ENCODE measurements around the gene CPAMD8. TPM values are rescaled to one million over a fixed set of nuclear protein-coding genes. Genes with fewer than 3 reads are reported as not detected.

Gene CPAMD8
- total and polyA plus RNA-seq, 10 of the 15 experiments (the other 5 are each of a cell fraction or from before 2014, with no cell fraction given): 0.12 to 0.97 (median 0.25) TPM; not detected in 3

GRCh38 chr19:16949496-16950023 lies 77.0 kb downstream of the CPAMD8 start:
- no peak overlapping the region for H3K4me3 ChIP-seq
- H3K27ac ChIP-seq (ENCODE audit: control insufficient read depth, insufficient read depth): no peak overlapping the region
- FAIRE-seq: no peak
- SMC1A ChIA-PET (ENCODE audit: uncharacterized antibody, unreplicated experiment): no interaction called here
- POLR2A ChIA-PET: no interaction called here
- CTCF ChIA-PET: no interaction called here
- H3K9me3 ChIP-seq (replicated peaks; ENCODE audit: control insufficient read depth, insufficient read depth, low read length): no peaks in the 10 kb centered on the region
- H3K36me3 ChIP-seq (ENCODE audit: control insufficient read depth in 2 of 2, insufficient read depth in 2 of 2, low read length in 1 of 2): no peaks in the 10 kb centered on the region
- DNase-seq (ENCODE audit: low read depth, low spot score): no peak
- no peaks in the 10 kb centered on the region for H3K4me1 ChIP-seq (ENCODE audit: control insufficient read depth, insufficient read depth, low read length)
- no peak overlapping the region for H3K9ac ChIP-seq (ENCODE audit: control insufficient read depth, insufficient read depth, low read length)
- H4K20me1 ChIP-seq (ENCODE audit: control insufficient read depth, insufficient read depth): no peaks in the 10 kb centered on the region
- H3K79me2 ChIP-seq (ENCODE audit: control insufficient read depth, insufficient read depth, low read length): no peaks in the 10 kb centered on the region
- no peak overlapping the region for H3K4me2 ChIP-seq (ENCODE audit: control insufficient read depth, insufficient read depth)
- RAD21 ChIA-PET (ENCODE audit: unreplicated experiment): no interaction called here
- WGBS (ENCODE audit: insufficient coverage, insufficient replicate concordance, low lambda C conversion rate, missing lambda C conversion rate): 59% methylated on average over 8 of the region's 8 CpGs
- no TSS peak for BruUV-seq (replicated peaks)
- no peaks in the 10 kb centered on the region for H3K27me3 ChIP-seq (replicated peaks in 1 of 2; ENCODE audit: control insufficient read depth in 2 of 2, insufficient read depth in 2 of 2, low read length in 1 of 2)
- TF ChIP-seq SUPT20H (IDR thresholded peaks at IDR 0.05; ENCODE audit: borderline replicate concordance, control insufficient read depth, low read depth, low read length) (no peak), CHD1 (IDR thresholded peaks at IDR 0.05; ENCODE audit: low read depth, low read length) (no peak), FOXK2 (IDR thresholded peaks at IDR 0.05) (no peak), SIX5 (IDR thresholded peaks at IDR 0.05; ENCODE audit: low read depth, low read length, severe bottlenecking) (no peak), WRNIP1 (IDR thresholded peaks at IDR 0.05; ENCODE audit: borderline replicate concordance, low read depth, low read length) (no peak), TCF3 (IDR thresholded peaks at IDR 0.05; ENCODE audit: borderline replicate concordance, insufficient read depth, low read depth, low read length) (no peak), CUX1 (IDR thresholded peaks at IDR 0.05; ENCODE audit: insufficient replicate concordance, low read depth, low read length) (no peak), ESRRA (IDR thresholded peaks at IDR 0.05; ENCODE audit: low read length) (no peak)
- TF ChIP-seq, protein P1, sequence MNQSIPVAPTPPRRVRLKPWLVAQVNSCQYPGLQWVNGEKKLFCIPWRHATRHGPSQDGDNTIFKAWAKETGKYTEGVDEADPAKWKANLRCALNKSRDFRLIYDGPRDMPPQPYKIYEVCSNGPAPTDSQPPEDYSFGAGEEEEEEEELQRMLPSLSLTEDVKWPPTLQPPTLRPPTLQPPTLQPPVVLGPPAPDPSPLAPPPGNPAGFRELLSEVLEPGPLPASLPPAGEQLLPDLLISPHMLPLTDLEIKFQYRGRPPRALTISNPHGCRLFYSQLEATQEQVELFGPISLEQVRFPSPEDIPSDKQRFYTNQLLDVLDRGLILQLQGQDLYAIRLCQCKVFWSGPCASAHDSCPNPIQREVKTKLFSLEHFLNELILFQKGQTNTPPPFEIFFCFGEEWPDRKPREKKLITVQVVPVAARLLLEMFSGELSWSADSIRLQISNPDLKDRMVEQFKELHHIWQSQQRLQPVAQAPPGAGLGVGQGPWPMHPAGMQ (IDR thresholded peaks at IDR 0.05; ENCODE audit: borderline replicate concordance): no peak
- no peak for ATAC-seq
- in situ Hi-C loops (cut with MboI) (no loop called here), intact Hi-C loops (cut with micrococcal nuclease; ENCODE audit: unreplicated experiment) (no loop called here)
- H2AFZ ChIP-seq (ENCODE audit: control insufficient read depth, low read depth, low read length): no peak overlapping the region

Measured in GM12878 (cell line).